ENCODE measurements around the gene TSNAX. TPM values are rescaled to one million over a fixed set of nuclear protein-coding genes. Genes with fewer than 3 reads are reported as not detected.

TSNAX gene
- total RNA-seq, 4 donors from 2014 or later: 25.1 to 39.9 (median 28.9) TPM

- WGBS, 2 donors: 65% methylated on average over 4 of the region's 4 CpGs
- DNase-seq (ENCODE audit: low spot score in 2 of 2): no peak
- no peak overlapping the region for H3K4me3 ChIP-seq (ENCODE audit: low read depth, poor library complexity, severe bottlenecking)
- intact Hi-C loops (cut with DNase I; ENCODE audit: low total_unique reads): no loop called here
- no peak for TF ChIP-seq POLR2A (IDR thresholded peaks at IDR 0.05)
- TF ChIP-seq, protein P1, sequence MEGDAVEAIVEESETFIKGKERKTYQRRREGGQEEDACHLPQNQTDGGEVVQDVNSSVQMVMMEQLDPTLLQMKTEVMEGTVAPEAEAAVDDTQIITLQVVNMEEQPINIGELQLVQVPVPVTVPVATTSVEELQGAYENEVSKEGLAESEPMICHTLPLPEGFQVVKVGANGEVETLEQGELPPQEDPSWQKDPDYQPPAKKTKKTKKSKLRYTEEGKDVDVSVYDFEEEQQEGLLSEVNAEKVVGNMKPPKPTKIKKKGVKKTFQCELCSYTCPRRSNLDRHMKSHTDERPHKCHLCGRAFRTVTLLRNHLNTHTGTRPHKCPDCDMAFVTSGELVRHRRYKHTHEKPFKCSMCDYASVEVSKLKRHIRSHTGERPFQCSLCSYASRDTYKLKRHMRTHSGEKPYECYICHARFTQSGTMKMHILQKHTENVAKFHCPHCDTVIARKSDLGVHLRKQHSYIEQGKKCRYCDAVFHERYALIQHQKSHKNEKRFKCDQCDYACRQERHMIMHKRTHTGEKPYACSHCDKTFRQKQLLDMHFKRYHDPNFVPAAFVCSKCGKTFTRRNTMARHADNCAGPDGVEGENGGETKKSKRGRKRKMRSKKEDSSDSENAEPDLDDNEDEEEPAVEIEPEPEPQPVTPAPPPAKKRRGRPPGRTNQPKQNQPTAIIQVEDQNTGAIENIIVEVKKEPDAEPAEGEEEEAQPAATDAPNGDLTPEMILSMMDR (IDR thresholded peaks at IDR 0.05): no peak
Observed at GRCh38 chr1:231534703-231535159, 6.3 kb downstream of the TSNAX start.

- intact Hi-C loops (cut with DNase I; ENCODE audit: low total_unique reads): no loop called here
- WGBS, 2 donors: 83 to 89% methylated on average over 2 of the region's 2 CpGs
- TF ChIP-seq, protein P1 (IDR thresholded peaks at IDR 0.05): no peak
- no peak for TF ChIP-seq POLR2A (IDR thresholded peaks at IDR 0.05)
- no peak for DNase-seq (ENCODE audit: low spot score in 2 of 2)
- no peak overlapping the region for H3K4me3 ChIP-seq (ENCODE audit: low read depth, poor library complexity, severe bottlenecking)
Observed at GRCh38 chr1:231536099-231536498, 7.6 kb downstream of the TSNAX start.

GRCh38 chr1:231540847-231541246, 12.4 kb downstream of the TSNAX start:
- no peak for DNase-seq (ENCODE audit: low spot score in 2 of 2)
- WGBS, 2 donors: 95 to 98% methylated on average over 3 of the region's 3 CpGs
- no peak for TF ChIP-seq POLR2A (IDR thresholded peaks at IDR 0.05)
- TF ChIP-seq, protein P1 (IDR thresholded peaks at IDR 0.05): no peak
- no peak overlapping the region for H3K4me3 ChIP-seq (ENCODE audit: low read depth, poor library complexity, severe bottlenecking)
- intact Hi-C loops (cut with DNase I; ENCODE audit: low total_unique reads): no loop called here

- intact Hi-C loops (cut with DNase I; ENCODE audit: low total_unique reads): no loop called here
- WGBS, 2 donors: 72 to 77% methylated on average over 2 of the region's 2 CpGs
- TF ChIP-seq POLR2A (IDR thresholded peaks at IDR 0.05): no peak
- TF ChIP-seq, protein P1 (IDR thresholded peaks at IDR 0.05): no peak
- no peak for DNase-seq (ENCODE audit: low spot score in 2 of 2)
- no peak overlapping the region for H3K4me3 ChIP-seq (ENCODE audit: low read depth, poor library complexity, severe bottlenecking)
Observed at GRCh38 chr1:231541842-231542241, 13.4 kb downstream of the TSNAX start.

DNA sequence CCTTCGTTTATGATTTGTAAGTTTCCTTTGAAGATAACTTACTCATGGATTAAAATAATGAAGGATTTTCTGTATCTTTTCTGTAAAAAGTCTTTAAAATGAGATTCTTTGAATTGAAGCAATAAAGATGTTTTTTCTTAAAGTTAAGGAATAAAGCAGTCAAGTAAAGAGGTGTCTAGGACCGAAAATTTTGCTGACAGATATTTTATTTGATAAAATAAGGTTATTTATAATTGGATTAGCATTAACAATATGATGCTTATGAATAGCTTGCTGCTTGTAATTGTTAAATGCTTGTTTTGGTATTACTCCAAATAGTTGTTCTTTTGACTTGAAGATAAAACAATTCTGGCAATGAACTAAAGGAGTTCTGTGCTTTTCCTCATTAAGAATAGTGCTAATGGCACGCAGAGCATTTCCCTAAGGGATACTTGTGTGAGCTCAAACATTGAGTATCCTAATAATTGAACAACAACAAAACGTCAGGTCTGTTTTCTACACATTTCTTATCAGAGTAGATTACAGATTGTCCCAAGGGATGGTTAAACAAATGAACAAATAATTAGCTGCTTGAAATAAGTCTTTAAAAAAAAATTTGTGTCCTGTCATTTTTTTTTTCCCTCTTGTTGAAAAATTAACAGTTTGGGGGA, 16.6 kb downstream of the TSNAX start:
- no peak overlapping the region for H3K4me3 ChIP-seq (ENCODE audit: low read depth, poor library complexity, severe bottlenecking)
- intact Hi-C loops (cut with DNase I; ENCODE audit: low total_unique reads): no loop called here
- WGBS, 2 donors: 63 to 69% methylated on average over 4 of the region's 4 CpGs
- TF ChIP-seq, protein P1 (IDR thresholded peaks at IDR 0.05): no peak
- no peak for DNase-seq (ENCODE audit: low spot score in 2 of 2)

DNA sequence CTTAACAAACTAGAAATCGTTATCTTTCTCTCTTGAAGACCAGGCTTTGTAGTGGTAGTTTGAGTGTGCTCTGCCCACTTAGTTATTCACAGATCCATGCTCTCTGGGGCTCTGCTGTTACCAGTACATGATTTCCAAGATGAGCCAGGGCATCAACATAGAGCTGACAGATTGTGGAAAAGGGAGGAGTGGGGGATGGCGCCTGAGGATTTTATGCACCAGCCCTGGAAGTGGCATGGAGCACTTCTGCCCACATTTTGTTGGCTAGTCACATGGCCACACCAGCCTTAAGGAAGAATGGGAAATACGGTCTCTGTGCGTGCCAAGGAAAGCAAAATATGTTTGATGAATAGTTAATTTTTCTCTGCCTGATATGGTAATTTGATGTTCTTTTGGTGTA, 18.2 kb downstream of the TSNAX start:
- TF ChIP-seq, protein P1 (IDR thresholded peaks at IDR 0.05): no peak
- no peak for TF ChIP-seq POLR2A (IDR thresholded peaks at IDR 0.05)
- no peak overlapping the region for H3K4me3 ChIP-seq (ENCODE audit: low read depth, poor library complexity, severe bottlenecking)
- DNase-seq (ENCODE audit: low spot score in 2 of 2): no peak
- intact Hi-C loops (cut with DNase I; ENCODE audit: low total_unique reads): no loop called here
- 86 to 91% methylated on average over 4 of the region's 4 CpGs for WGBS, 2 donors
